DND-41 (cell line): ENCODE data around the gene MIGA2.

Experiments used
- EZH2 ChIP-seq: IDR thresholded peaks from 3 replicates; pipeline ENCODE4 v1.6.1; 2012; ENCODE audit warnings: borderline replicate concordance, low read depth, mild to moderate bottlenecking, moderate library complexity, low read length, inconsistent platforms; ENCODE audit not compliant: severe bottlenecking
- TF ChIP-seq, protein P1 (sequence below): IDR thresholded peaks from 2 replicates; pipeline ENCODE4 v1.5.1; 2012; ENCODE audit warnings: borderline replicate concordance, low read length, moderate library complexity, mild to moderate bottlenecking; ENCODE audit not compliant: poor library complexity, severe bottlenecking; ENCODE audit errors: extremely low read depth

DNA sequence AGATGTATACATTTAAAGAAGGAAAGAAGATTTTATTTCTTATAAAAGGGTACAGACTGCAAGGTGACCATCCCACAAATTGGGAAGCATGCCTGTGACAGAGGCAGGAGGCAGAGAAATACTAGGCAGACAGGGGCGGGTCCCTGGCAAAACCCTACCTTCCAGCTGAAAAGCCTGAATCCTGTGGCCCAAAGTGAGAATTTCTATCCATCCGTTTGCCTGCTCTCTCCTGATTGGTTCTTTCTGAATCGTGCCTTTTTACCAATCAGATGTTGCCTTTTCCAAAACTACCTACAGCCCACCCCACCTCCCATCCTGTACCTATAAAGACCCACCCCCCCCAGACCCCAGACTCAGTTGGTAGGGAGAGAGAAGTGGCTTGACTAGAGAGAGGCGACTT lies 4.9 kb upstream of the MIGA2 start:
- TF ChIP-seq, protein P1, sequence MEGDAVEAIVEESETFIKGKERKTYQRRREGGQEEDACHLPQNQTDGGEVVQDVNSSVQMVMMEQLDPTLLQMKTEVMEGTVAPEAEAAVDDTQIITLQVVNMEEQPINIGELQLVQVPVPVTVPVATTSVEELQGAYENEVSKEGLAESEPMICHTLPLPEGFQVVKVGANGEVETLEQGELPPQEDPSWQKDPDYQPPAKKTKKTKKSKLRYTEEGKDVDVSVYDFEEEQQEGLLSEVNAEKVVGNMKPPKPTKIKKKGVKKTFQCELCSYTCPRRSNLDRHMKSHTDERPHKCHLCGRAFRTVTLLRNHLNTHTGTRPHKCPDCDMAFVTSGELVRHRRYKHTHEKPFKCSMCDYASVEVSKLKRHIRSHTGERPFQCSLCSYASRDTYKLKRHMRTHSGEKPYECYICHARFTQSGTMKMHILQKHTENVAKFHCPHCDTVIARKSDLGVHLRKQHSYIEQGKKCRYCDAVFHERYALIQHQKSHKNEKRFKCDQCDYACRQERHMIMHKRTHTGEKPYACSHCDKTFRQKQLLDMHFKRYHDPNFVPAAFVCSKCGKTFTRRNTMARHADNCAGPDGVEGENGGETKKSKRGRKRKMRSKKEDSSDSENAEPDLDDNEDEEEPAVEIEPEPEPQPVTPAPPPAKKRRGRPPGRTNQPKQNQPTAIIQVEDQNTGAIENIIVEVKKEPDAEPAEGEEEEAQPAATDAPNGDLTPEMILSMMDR: no peak
- TF ChIP-seq EZH2: no peak
